H1 (cell line): Measurements from ENCODE around the gene CHI3L2. TPM values are rescaled to one million over a fixed set of nuclear protein-coding genes. Genes with fewer than 3 reads are reported as not detected.

Experiments
- CTCF ChIA-PET: fragments of 300-600 bp; sonication (Branson Sonifier 250); formaldehyde crosslinking; loops from one replicate; lab custom pipeline; 2021; ENCODE audit not compliant: partially characterized antibody; lab: Charles Lee
- POLR2A ChIA-PET: fragments of 300-600 bp; sonication (Branson Sonifier 250); formaldehyde crosslinking; loops from one replicate; lab custom pipeline; 2021; ENCODE audit warnings: inconsistent platforms; ENCODE audit not compliant: partially characterized antibody; lab: Charles Lee
- DNase-seq, 2 experiments: peaks; one replicate each; pipeline versions ENCODE4 v3.0.0 to v3.0.0-alpha.2; 2010 to 2022; ENCODE audit warnings: low spot score in 2 of 2, low read depth in 1 of 2, mixed read lengths in 1 of 2
- FAIRE-seq: peaks from 2 replicates; lab custom pipeline; 2011; peaks lifted over from hg19 to GRCh38; lab: Jason Lieb, UNC
- H2AFZ ChIP-seq: 2 replicates; pipeline ENCODE4 v1.8.1; 2012; ENCODE audit warnings: low read length, inconsistent platforms
- H2AK5ac ChIP-seq: 2 replicates; pipeline ENCODE4 v1.6.1; 2013; ENCODE audit warnings: low read depth, low read length
- H2BK120ac ChIP-seq: replicated peaks from 2 replicates; pipeline ENCODE3; 2013; ENCODE audit warnings: low read depth, low read length, inconsistent platforms
- H2BK12ac ChIP-seq: 2 replicates; pipeline ENCODE4 v1.6.1; 2013; ENCODE audit warnings: low read depth, low read length
- H2BK15ac ChIP-seq: 2 replicates; pipeline ENCODE4 v1.6.1; 2013; ENCODE audit warnings: low read length
- H2BK20ac ChIP-seq: 2 replicates; pipeline ENCODE4 v1.6.1; 2013; ENCODE audit warnings: low read length
- H2BK5ac ChIP-seq: 2 replicates; pipeline ENCODE4 v1.6.1; 2013; ENCODE audit warnings: low read depth, low read length
- H3K14ac ChIP-seq: 2 replicates; pipeline ENCODE4 v1.6.1; 2013; ENCODE audit warnings: inconsistent platforms; ENCODE audit not compliant: insufficient read length
- H3K18ac ChIP-seq: 2 replicates; pipeline ENCODE4 v1.6.1; 2013; ENCODE audit warnings: low read length; ENCODE audit errors: extremely low read depth
- H3K23ac ChIP-seq: 2 replicates; pipeline ENCODE4 v1.6.1; 2013; ENCODE audit warnings: inconsistent platforms; ENCODE audit not compliant: insufficient read length
- H3K23me2 ChIP-seq: 2 replicates; pipeline ENCODE4 v1.6.1; 2013; ENCODE audit warnings: low read depth, low read length
- H3K27ac ChIP-seq: 2 replicates; pipeline ENCODE4 v1.6.1; 2011; ENCODE audit warnings: low read depth, low read length, inconsistent platforms
- H3K27me3 ChIP-seq, 4 experiments: replicated peaks in 1 of 4; 1 replicate in 1 of 4; 2 replicates in 3 of 4; pipeline versions ENCODE4 v1.6.1 to v1.8.1; 2011 to 2013; ENCODE audit warnings: low read length in 3 of 4, mild to moderate bottlenecking in 3 of 4, inconsistent platforms in 2 of 4, mixed read lengths in 2 of 4, moderate library complexity in 1 of 4; ENCODE audit not compliant: control insufficient read depth in 3 of 4, insufficient read depth in 3 of 4; ENCODE audit errors: extremely low read depth in 1 of 4
- H3K36me3 ChIP-seq, 4 experiments: 2 replicates each; pipeline versions ENCODE4 v1.6.1 to v1.8.1; 2011 to 2013; ENCODE audit warnings: mild to moderate bottlenecking in 4 of 4, low read length in 3 of 4, moderate library complexity in 2 of 4, control low read depth in 1 of 4, inconsistent platforms in 1 of 4; ENCODE audit not compliant: insufficient read depth in 4 of 4, control insufficient read depth in 2 of 4
- H3K4ac ChIP-seq: replicated peaks from 2 replicates; pipeline ENCODE3; 2013; ENCODE audit warnings: low read length, low read depth, mixed read lengths, inconsistent platforms; ENCODE audit not compliant: insufficient read length
- H3K4me1 ChIP-seq, 4 experiments: replicated peaks in 1 of 4; 1 replicate in 1 of 4; 2 replicates in 3 of 4; pipeline versions ENCODE4 v1.6.1 to v1.8.1; 2011 to 2013; ENCODE audit warnings: low read length in 3 of 4, inconsistent platforms in 2 of 4, mixed read lengths in 1 of 4; ENCODE audit not compliant: insufficient read depth in 4 of 4, control insufficient read depth in 3 of 4
- H3K4me2 ChIP-seq, 2 experiments: 2 replicates each; pipeline versions ENCODE4 v1.6.1 to v1.8.1; 2011 to 2013; ENCODE audit warnings: low read depth in 2 of 2, low read length in 2 of 2, control low read depth in 1 of 2, inconsistent platforms in 1 of 2, mild to moderate bottlenecking in 1 of 2; ENCODE audit not compliant: insufficient read depth in 1 of 2
- H3K4me3 ChIP-seq, 4 experiments: fragments of 200-600, 300-600 bp in 1 of 4; sonication (generic), shearing (Covaris generic), sonication (Bioruptor Twin) in 1 of 4; 2 replicates each; pipeline versions ENCODE4 v1.5.1 to v1.8.1; 2011 to 2016; ENCODE audit warnings: low read length in 4 of 4, low read depth in 3 of 4, control low read depth in 2 of 4, inconsistent platforms in 2 of 4, mild to moderate bottlenecking in 2 of 4, mixed read lengths in 1 of 4, moderate library complexity in 1 of 4; ENCODE audit not compliant: insufficient read depth in 2 of 4; ENCODE audit errors: extremely low read depth in 1 of 4
- H3K56ac ChIP-seq: replicated peaks from 2 replicates; pipeline ENCODE3; 2013; ENCODE audit warnings: low read depth, mild to moderate bottlenecking, mixed read lengths, low read length, inconsistent platforms; ENCODE audit not compliant: insufficient read length
- H3K79me1 ChIP-seq: 2 replicates; pipeline ENCODE4 v1.6.1; 2013; ENCODE audit warnings: low read depth, low read length, control low read depth
- H3K79me2 ChIP-seq, 2 experiments: 2 replicates each; pipeline versions ENCODE4 v1.6.1 to v1.8.1; 2012 to 2013; ENCODE audit warnings: low read length in 2 of 2, mild to moderate bottlenecking in 2 of 2, inconsistent platforms in 1 of 2; ENCODE audit not compliant: insufficient read depth in 2 of 2, control insufficient read depth in 1 of 2
- H3K9ac ChIP-seq, 4 experiments: replicated peaks in 1 of 4; 1 replicate in 1 of 4; 2 replicates in 3 of 4; pipeline versions ENCODE4 v1.6.1 to v1.8.1; 2011 to 2013; ENCODE audit warnings: low read depth in 3 of 4, low read length in 3 of 4, control low read depth in 2 of 4, mild to moderate bottlenecking in 2 of 4, moderate library complexity in 2 of 4, inconsistent platforms in 1 of 4; ENCODE audit errors: extremely low read depth in 1 of 4
- H3K9me3 ChIP-seq, 2 experiments: 2 replicates each; pipeline versions ENCODE4 v1.6.1 to v1.8.1; 2012 to 2013; ENCODE audit warnings: mild to moderate bottlenecking in 2 of 2, moderate library complexity in 2 of 2, control low read depth in 1 of 2, inconsistent platforms in 1 of 2, low read depth in 1 of 2, low read length in 1 of 2, mixed read lengths in 1 of 2; ENCODE audit not compliant: insufficient read depth in 2 of 2
- H4K20me1 ChIP-seq, 2 experiments: replicated peaks in 1 of 2; 2 replicates each; pipeline versions ENCODE3 to v1.8.1; 2011 to 2013; ENCODE audit warnings: inconsistent platforms in 2 of 2, low read length in 2 of 2, mild to moderate bottlenecking in 1 of 2; ENCODE audit not compliant: insufficient read depth in 2 of 2, control insufficient read depth in 1 of 2
- H4K5ac ChIP-seq: 2 replicates; pipeline ENCODE4 v1.6.1; 2013; ENCODE audit warnings: low read length, low read depth, mixed read lengths, inconsistent platforms; ENCODE audit not compliant: insufficient read length
- H4K8ac ChIP-seq: 2 replicates; pipeline ENCODE4 v1.8.0; 2013; ENCODE audit warnings: mild to moderate bottlenecking, moderate library complexity, low read length, inconsistent platforms; ENCODE audit not compliant: insufficient read depth; ENCODE audit errors: extremely low read depth
- H4K91ac ChIP-seq: replicated peaks from 2 replicates; pipeline ENCODE3; 2013; ENCODE audit warnings: low read length, mixed read lengths, inconsistent platforms; ENCODE audit not compliant: insufficient read length
- BACH1 ChIP-seq: IDR thresholded peaks from 2 replicates; pipeline ENCODE4 v1.6.1; 2012; ENCODE audit warnings: low read length, improper control_type of control experiment
- CBX5 ChIP-seq: fragments of 300-800, 300-1000 bp; sonication (generic); IDR thresholded peaks from 2 replicates; pipeline ENCODE4 v1.7.1; 2016; ENCODE audit warnings: antibody characterized with exemption, low read length, low read depth
- CHD1 ChIP-seq: IDR thresholded peaks from 2 replicates; pipeline ENCODE4 v1.6.1; 2012; ENCODE audit warnings: low read depth, low read length, improper control_type of control experiment
- CREB1 ChIP-seq: IDR thresholded peaks from 2 replicates; pipeline ENCODE4 v1.6.1; 2012; ENCODE audit warnings: inconsistent platforms
- EP300 ChIP-seq, 2 experiments: IDR thresholded peaks; 1 replicate in 1 of 2; 2 replicates in 1 of 2; pipeline ENCODE4 v1.6.1; 2011 to 2012; ENCODE audit warnings: low read depth in 2 of 2, low read length in 2 of 2, mild to moderate bottlenecking in 2 of 2, borderline replicate concordance in 1 of 2, inconsistent platforms in 1 of 2, moderate library complexity in 1 of 2
- EZH2 ChIP-seq: fragments of 200-600 bp; sonication (generic); IDR thresholded peaks from 2 replicates; pipeline ENCODE4 v1.7.1; 2012; ENCODE audit warnings: low read depth, mild to moderate bottlenecking, moderate library complexity, low read length, inconsistent platforms; ENCODE audit not compliant: severe bottlenecking
- GABPA ChIP-seq: IDR thresholded peaks from 2 replicates; pipeline ENCODE4 v1.6.1; 2011; ENCODE audit warnings: mild to moderate bottlenecking, low read length, moderate library complexity, borderline replicate concordance; ENCODE audit not compliant: insufficient read depth
- HDAC6 ChIP-seq: IDR thresholded peaks from one replicate; pipeline ENCODE4 v1.7.1; 2012; ENCODE audit warnings: low read depth, mild to moderate bottlenecking, inconsistent platforms, low read length, moderate library complexity
- PHF8 ChIP-seq: fragments of 200-600 bp; sonication (generic); conservative IDR thresholded peaks from 2 replicates; pipeline ENCODE4 v1.7.1; 2012; ENCODE audit warnings: low read depth, mild to moderate bottlenecking, inconsistent platforms, low read length, moderate library complexity
- POLR2A ChIP-seq, 2 experiments: IDR thresholded peaks; 1 replicate in 1 of 2; 2 replicates in 1 of 2; pipeline ENCODE4 v1.6.1; 2011; ENCODE audit warnings: low read depth in 2 of 2, low read length in 2 of 2, mild to moderate bottlenecking in 2 of 2; ENCODE audit errors: control extremely low read depth in 1 of 2
- SIN3A ChIP-seq, 2 experiments: IDR thresholded peaks in 1 of 2; conservative IDR thresholded peaks in 1 of 2; 2 replicates each; pipeline ENCODE4 v1.6.1; 2011 to 2012; ENCODE audit warnings: low read length in 2 of 2, improper control_type of control experiment in 1 of 2, low read depth in 1 of 2, mild to moderate bottlenecking in 1 of 2
- SP2 ChIP-seq: IDR thresholded peaks from 2 replicates; pipeline ENCODE4 v1.6.1; 2012; ENCODE audit warnings: mild to moderate bottlenecking, low read length, inconsistent platforms
- WGBS, 2 experiments: shearing (Covaris generic) in 1 of 2; methylation state at CpG; one replicate each; pipeline versions ENCODE4 v1.1.6 to v1.1.7; 2013 to 2015; ENCODE audit warnings: low lambda C conversion rate in 2 of 2, mixed read lengths in 2 of 2, inconsistent platforms in 1 of 2, low coverage in 1 of 2, missing lambda C conversion rate in 1 of 2; ENCODE audit not compliant: insufficient replicate concordance in 2 of 2, insufficient coverage in 1 of 2, insufficient read length in 1 of 2; ENCODE audit errors: extremely low coverage in 1 of 2, missing lambda C conversion rate in 1 of 2; 5-methylcytosine and 5-hydroxymethylcytosine counted together
- polyA plus RNA-seq, 7 experiments: library from polyadenylated mRNA; depleted of rRNA in 3 of 7; stranded (reverse) in 5 of 7; unstranded in 2 of 7; fragments of >200 nt in 5 of 7; fragments of 200-250 nt in 2 of 7; gene quantifications; 1 replicate in 5 of 7; 2 replicates in 1 of 7; 4 replicates in 1 of 7; pipeline versions ENCODE4 v1.2.1 to v1.2.3, GENCODE V29; 2011 to 2013; ENCODE audit warnings: missing spikeins in 2 of 7, mixed read lengths in 2 of 7
- total RNA-seq: library from RNA; stranded (reverse); fragmentation: NEBNext Ultra II Directional; extraction: Animal tissue kit (Norgen Biotek cat#: 25700); gene quantifications from 2 replicates; pipeline ENCODE4 v1.2.1, GENCODE V29; 2021

CHI3L2 gene
- total and polyA plus RNA-seq, 2 of the 8 experiments (the other 6 are each of a cell fraction or from before 2014, with no cell fraction given), result not detected

- no peak for FAIRE-seq
- WGBS, 2 experiments, result 87% methylated on average over 6 of the region's 6 CpGs; no CpG with 5 or more reads in 1 of the 2 experiments
- no peak for TF ChIP-seq PHF8
- TF ChIP-seq CREB1, result no peak
- TF ChIP-seq GABPA, result no peak
- no peak for TF ChIP-seq CBX5
- no peak for TF ChIP-seq CHD1
- TF ChIP-seq EP300 (IDR thresholded peaks at IDR 0.05; ENCODE audit: borderline replicate concordance in 1 of 2, low read depth in 2 of 2, low read length in 2 of 2), result no peak
- no peak for TF ChIP-seq HDAC6
- no peak for TF ChIP-seq SIN3A (conservative IDR thresholded peaks at IDR 0.05 in 1 of 2, IDR thresholded peaks at IDR 0.05 in 1 of 2; ENCODE audit: low read depth in 1 of 2, low read length in 2 of 2)
- no peak for TF ChIP-seq EZH2
- TF ChIP-seq POLR2A (IDR thresholded peaks at IDR 0.05; ENCODE audit: control extremely low read depth in 1 of 2, low read depth in 2 of 2, low read length in 2 of 2), result no peak
- no peak for TF ChIP-seq SP2
- no peak for TF ChIP-seq BACH1
Measured at GRCh38 chr1:111220302-111220890, 7.1 kb upstream of the CHI3L2 start.

More at GRCh38 chr1:111220302-111220890, 7.1 kb upstream of the CHI3L2 start:
- Histone ChIP-seq H3K18ac (no peak overlapping the region), H3K9ac (no peak overlapping the region), H3K4me1 (peaks cover 0 to 8% (median under 1%) of the 10 kb centered on the region in 4 experiments; a peak in 2 of 7 replicates), H3K9me3 (no peaks in the 10 kb centered on the region), H2BK120ac (no peak overlapping the region), H3K27me3 (no peaks in the 10 kb centered on the region), H3K4me2 (no peak overlapping the region), H4K91ac (no peak overlapping the region), H3K79me1 (no peaks in the 10 kb centered on the region), H2AK5ac (0 out of 2 replicates have a peak overlapping the region, but pooled peaks have one; percentile 7), H3K36me3 (no peaks in the 10 kb centered on the region), H3K79me2 (no peaks in the 10 kb centered on the region), H3K23ac (no peak overlapping the region), H2AFZ (no peak overlapping the region), H3K27ac (no peak overlapping the region), H3K23me2 (no peaks in the 10 kb centered on the region), H2BK15ac (no peak overlapping the region), H3K4me3 (no peak overlapping the region), H2BK5ac (no peak overlapping the region), H4K20me1 (no peaks in the 10 kb centered on the region), H2BK20ac (peak overlapping the region; percentile 44; the same call in 1 of the 2 replicates), H3K56ac (no peak overlapping the region), H4K5ac (no peak overlapping the region), H4K8ac (no peak overlapping the region), H2BK12ac (peak overlapping the region; percentile 28; the same call in 1 of the 2 replicates), H3K4ac (no peak overlapping the region), H3K14ac (no peak overlapping the region)
- ChIA-PET POLR2A (no interaction called here), CTCF (interaction anchor here (1.0 to 5.4 kb wide), 12 partner anchors 13 to 222 kb away, joined by 3 to 33 read pairs (median 4); partner anchors contain the start of gene OVGP1)
- DNase-seq, result no peak
